Neural progenitor cell (in vitro differentiated cells): ENCODE results near the gene OR13C4. TPM values are rescaled to one million over a fixed set of nuclear protein-coding genes. Genes with fewer than 3 reads are reported as not detected.

Experiments
- DNase-seq: peaks from one replicate; pipeline ENCODE4 v3.0.0-alpha.2; 2016; ENCODE audit warnings: low spot score
- H2AFZ ChIP-seq: fragments of 200-600 bp; sonication (generic); replicated peaks from 2 replicates; pipeline ENCODE4 v1.6.1; 2016; ENCODE audit warnings: antibody characterized with exemption
- H3F3A ChIP-seq: fragments of 200-600 bp; sonication (generic); 2 replicates; pipeline ENCODE4 v1.6.1; 2016; ENCODE audit warnings: antibody characterized with exemption, low read depth
- H3K27ac ChIP-seq: fragments of 200-600 bp; sonication (generic); 2 replicates; pipeline ENCODE4 v1.5.1; 2016; ENCODE audit warnings: mild to moderate bottlenecking
- H3K27me3 ChIP-seq: fragments of 200-600 bp; sonication (generic); 2 replicates; pipeline ENCODE4 v1.6.1; 2016; ENCODE audit warnings: mild to moderate bottlenecking, moderate library complexity
- H3K36me3 ChIP-seq: fragments of 200-600 bp; sonication (generic); 2 replicates; pipeline ENCODE4 v1.5.1; 2016
- H3K4me1 ChIP-seq: fragments of 200-600 bp; sonication (generic); 2 replicates; pipeline ENCODE4 v1.6.1; 2016; ENCODE audit warnings: mixed run types
- H3K4me2 ChIP-seq: fragments of 200-600 bp; sonication (generic); 2 replicates; pipeline ENCODE4 v1.6.1; 2016
- H3K4me3 ChIP-seq: fragments of 200-600 bp; sonication (generic); 2 replicates; pipeline ENCODE4 v1.5.1; 2016
- H3K79me2 ChIP-seq: fragments of 200-600 bp; sonication (generic); 2 replicates; pipeline ENCODE4 v1.6.1; 2016; ENCODE audit warnings: low read depth
- H3K9ac ChIP-seq: fragments of 200-600 bp; sonication (generic); 2 replicates; pipeline ENCODE4 v1.6.1; 2016
- H3K9me3 ChIP-seq: fragments of 200-600 bp; sonication (generic); 2 replicates; pipeline ENCODE4 v1.5.1; 2016; ENCODE audit warnings: low read depth
- H4K20me1 ChIP-seq: fragments of 200-600 bp; sonication (generic); 2 replicates; pipeline ENCODE4 v1.6.1; 2016; ENCODE audit warnings: low read depth
- H3K27ac Mint-ChIP-seq: 3 replicates; pipeline ENCODE4 v1.8.0; 2021; ENCODE audit warnings: mixed read lengths
- H3K27me3 Mint-ChIP-seq: 2 replicates; pipeline ENCODE4 v1.8.0; 2022; ENCODE audit warnings: low read depth, mild to moderate bottlenecking, inconsistent platforms, moderate library complexity, mixed read lengths; ENCODE audit not compliant: insufficient read depth
- H3K36me3 Mint-ChIP-seq: 3 replicates; pipeline ENCODE4 v1.8.0; 2021; ENCODE audit warnings: mixed read lengths
- H3K4me1 Mint-ChIP-seq: 3 replicates; pipeline ENCODE4 v1.8.0; 2021; ENCODE audit warnings: mixed read lengths
- H3K4me3 Mint-ChIP-seq: 3 replicates; pipeline ENCODE4 v1.8.0; 2021; ENCODE audit warnings: mild to moderate bottlenecking, moderate library complexity, mixed read lengths
- H3K9me3 Mint-ChIP-seq: 3 replicates; pipeline ENCODE4 v1.8.0; 2020; ENCODE audit warnings: mixed read lengths
- CTCF ChIP-seq: fragments of 200-600 bp; sonication (generic); IDR thresholded peaks from 2 replicates; pipeline ENCODE4 v1.5.1; 2017; ENCODE audit warnings: antibody characterized with exemption, mild to moderate bottlenecking
- EZH2 ChIP-seq: fragments of 200-600 bp; sonication (generic); IDR thresholded peaks from 2 replicates; pipeline ENCODE4 v1.6.1; 2017; ENCODE audit warnings: antibody characterized with exemption, mild to moderate bottlenecking, moderate library complexity
- EZH2phosphoT487 ChIP-seq: fragments of 200-600 bp; sonication (generic); IDR thresholded peaks from 2 replicates; pipeline ENCODE4 v1.6.1; 2017; ENCODE audit warnings: antibody characterized with exemption
- total RNA-seq: library from RNA; depleted of rRNA; stranded (reverse); fragments of >200 nt; gene quantifications from 2 replicates; pipeline ENCODE4 v1.2.3, GENCODE V29; 2015; ENCODE audit warnings: low replicate concordance

The OR13C4 gene
- total RNA-seq, 1 donor from 2014 or later, result not detected

GRCh38 chr9:104568868-104569267, 41.9 kb upstream of the OR13C4 start, which contains the start of gene OR13C8:
TSS of gene OR13C8 (plus strand) at chr9:104569168. CDS start at chr9:104569168, 0 bp downstream.
- H3K36me3 ChIP-seq, result peaks cover 3% of the 10 kb centered on the region
- no peaks in the 10 kb centered on the region for H3K79me2 ChIP-seq
- Mint-ChIP-seq H3K27ac (no peak within 1 kb of the TSS), H3K4me1 (no peaks in the 10 kb centered on the region), H3K9me3 (peaks cover 13% of the 10 kb centered on the region), H3K27me3 (no peaks in the 10 kb centered on the region), H3K4me3 (no peak within 1 kb of the TSS), H3K36me3 (no peaks in the 10 kb centered on the region)
- DNase-seq, result no peak
- H3K4me2 ChIP-seq, result no peak within 1 kb of the TSS
- peaks cover 5% of the 10 kb centered on the region for H3K9me3 ChIP-seq
- H3K27me3 ChIP-seq, result no peaks in the 10 kb centered on the region
- no peaks in the 10 kb centered on the region for H3K4me1 ChIP-seq
- no peak within 1 kb of the TSS for H3K4me3 ChIP-seq
- no peak within 1 kb of the TSS for H2AFZ ChIP-seq
- H4K20me1 ChIP-seq, result no peaks in the 10 kb centered on the region
- H3F3A ChIP-seq, result no peaks in the 10 kb centered on the region
- H3K27ac ChIP-seq, result no peak within 1 kb of the TSS
- H3K9ac ChIP-seq, result no peak within 1 kb of the TSS
- TF ChIP-seq EZH2, result no peak
- TF ChIP-seq CTCF, result no peak
- TF ChIP-seq EZH2phosphoT487, result no peak

- Histone ChIP-seq H3K4me3 (no peak overlapping the region), H3K79me2 (no peaks in the 10 kb centered on the region), H3K27me3 (no peaks in the 10 kb centered on the region), H3K4me2 (no peak overlapping the region), H3K36me3 (no peaks in the 10 kb centered on the region), H3K9ac (no peak overlapping the region), H3K9me3 (no peaks in the 10 kb centered on the region), H4K20me1 (no peaks in the 10 kb centered on the region), H3F3A (no peaks in the 10 kb centered on the region), H3K27ac (no peak overlapping the region), H3K4me1 (no peaks in the 10 kb centered on the region), H2AFZ (peak overlapping the region; percentile 37)
- H3K27ac Mint-ChIP-seq, result no peak overlapping the region
- H3K36me3 Mint-ChIP-seq, result no peaks in the 10 kb centered on the region
- peaks cover 2% of the 10 kb centered on the region for H3K27me3 Mint-ChIP-seq
- H3K4me1 Mint-ChIP-seq, result no peaks in the 10 kb centered on the region
- no peak for DNase-seq
- H3K9me3 Mint-ChIP-seq, result peaks cover 1% of the 10 kb centered on the region
- H3K4me3 Mint-ChIP-seq, result no peak overlapping the region
- TF ChIP-seq CTCF (no peak), EZH2phosphoT487 (no peak), EZH2 (no peak)
Measured at GRCh38 chr9:104564358-104564757, 37.3 kb upstream of the OR13C4 start.

GRCh38 chr9:104556830-104557634, 30.0 kb upstream of the OR13C4 start:
- Mint-ChIP-seq H3K27ac (no peak overlapping the region), H3K9me3 (peaks cover 15% of the 10 kb centered on the region), H3K27me3 (peaks cover 2% of the 10 kb centered on the region), H3K4me3 (no peak overlapping the region), H3K36me3 (no peaks in the 10 kb centered on the region), H3K4me1 (no peaks in the 10 kb centered on the region)
- no peak overlapping the region for H2AFZ ChIP-seq
- no peaks in the 10 kb centered on the region for H3K9me3 ChIP-seq
- no peak overlapping the region for H3K27ac ChIP-seq
- no peaks in the 10 kb centered on the region for H3F3A ChIP-seq
- no peaks in the 10 kb centered on the region for H3K79me2 ChIP-seq
- no peaks in the 10 kb centered on the region for H4K20me1 ChIP-seq
- H3K4me2 ChIP-seq, result no peak overlapping the region
- no peaks in the 10 kb centered on the region for H3K4me1 ChIP-seq
- no peaks in the 10 kb centered on the region for H3K27me3 ChIP-seq
- DNase-seq, result no peak
- no peak overlapping the region for H3K9ac ChIP-seq
- TF ChIP-seq CTCF (no peak), EZH2 (no peak), EZH2phosphoT487 (no peak)
- no peak overlapping the region for H3K4me3 ChIP-seq
- no peaks in the 10 kb centered on the region for H3K36me3 ChIP-seq
